ENCODE data around the gene HAGH. TPM values are rescaled to one million over a fixed set of nuclear protein-coding genes. Genes with fewer than 3 reads are reported as not detected.

HAGH gene
- total and polyA plus RNA-seq, 11 donors, result 111 to 358 (median 165) TPM

DNA sequence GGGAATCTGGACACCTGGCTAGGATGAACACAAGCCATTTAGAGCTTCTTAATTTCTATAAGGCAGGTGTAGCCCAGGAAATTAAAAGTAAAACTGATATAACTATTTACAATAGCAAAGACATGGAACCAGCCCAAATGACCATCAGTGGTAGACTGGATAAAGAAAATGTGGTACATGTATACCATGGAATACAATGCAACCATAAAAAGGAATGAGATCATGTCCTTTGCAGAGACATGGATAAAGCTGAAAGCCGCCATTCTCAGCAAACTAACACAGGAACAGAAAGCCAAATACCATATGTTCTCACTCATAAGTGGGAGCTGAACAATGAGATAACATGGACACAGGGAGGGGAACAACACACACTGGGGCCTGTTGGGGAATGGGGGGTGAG is 19.8 kb upstream of the HAGH start:
- Histone ChIP-seq H3K27me3 (peaks cover 0 to 6% (median 0%) of the 10 kb centered on the region in 9 donors), H3K4me3 (no peak overlapping the region), H3K9me3 (no peaks in the 10 kb centered on the region), H3K36me3 (no peaks in the 10 kb centered on the region), H3K4me1 (no peaks in the 10 kb centered on the region), H3K27ac (no peak overlapping the region)
- no peak for ATAC-seq
- no peak for DNase-seq
- no peak for TF ChIP-seq POLR2A (IDR thresholded peaks at IDR 0.05)
- TF ChIP-seq, protein P1, sequence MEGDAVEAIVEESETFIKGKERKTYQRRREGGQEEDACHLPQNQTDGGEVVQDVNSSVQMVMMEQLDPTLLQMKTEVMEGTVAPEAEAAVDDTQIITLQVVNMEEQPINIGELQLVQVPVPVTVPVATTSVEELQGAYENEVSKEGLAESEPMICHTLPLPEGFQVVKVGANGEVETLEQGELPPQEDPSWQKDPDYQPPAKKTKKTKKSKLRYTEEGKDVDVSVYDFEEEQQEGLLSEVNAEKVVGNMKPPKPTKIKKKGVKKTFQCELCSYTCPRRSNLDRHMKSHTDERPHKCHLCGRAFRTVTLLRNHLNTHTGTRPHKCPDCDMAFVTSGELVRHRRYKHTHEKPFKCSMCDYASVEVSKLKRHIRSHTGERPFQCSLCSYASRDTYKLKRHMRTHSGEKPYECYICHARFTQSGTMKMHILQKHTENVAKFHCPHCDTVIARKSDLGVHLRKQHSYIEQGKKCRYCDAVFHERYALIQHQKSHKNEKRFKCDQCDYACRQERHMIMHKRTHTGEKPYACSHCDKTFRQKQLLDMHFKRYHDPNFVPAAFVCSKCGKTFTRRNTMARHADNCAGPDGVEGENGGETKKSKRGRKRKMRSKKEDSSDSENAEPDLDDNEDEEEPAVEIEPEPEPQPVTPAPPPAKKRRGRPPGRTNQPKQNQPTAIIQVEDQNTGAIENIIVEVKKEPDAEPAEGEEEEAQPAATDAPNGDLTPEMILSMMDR (IDR thresholded peaks at IDR 0.05), result no peak
- WGBS, 4 donors, result 64 to 79% (median 67%) methylated on average over 1 of the region's 1 CpG
- intact Hi-C loops (cut with DNase I), result no loop called here

DNA sequence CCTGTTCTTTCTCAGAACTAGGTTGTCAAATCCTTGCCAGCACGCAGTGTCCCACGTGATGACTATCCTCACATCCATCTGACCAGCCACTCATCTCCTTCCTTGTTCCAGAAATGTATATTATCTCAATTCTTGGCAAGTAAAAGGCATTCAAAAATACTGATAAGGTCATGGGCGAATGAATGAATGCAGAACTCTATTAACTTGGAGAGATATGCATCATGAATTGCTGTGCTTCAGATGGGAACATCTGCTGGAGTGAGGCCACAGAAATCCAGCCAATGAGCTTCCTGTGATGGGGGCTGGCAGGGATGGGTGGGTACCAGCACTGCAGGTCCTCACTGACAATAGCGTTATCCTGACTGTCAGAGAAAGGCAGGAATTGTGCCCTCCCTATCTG is 19.4 kb upstream of the HAGH start:
- no peak overlapping the region for H3K27ac ChIP-seq
- H3K27me3 ChIP-seq, result peaks cover 0 to 6% (median 0%) of the 10 kb centered on the region in 9 donors
- TF ChIP-seq POLR2A (IDR thresholded peaks at IDR 0.05), result no peak
- TF ChIP-seq, protein P1 (IDR thresholded peaks at IDR 0.05), result no peak
- no peak overlapping the region for H3K4me3 ChIP-seq
- intact Hi-C loops (cut with DNase I), result no loop called here
- DNase-seq (no peak), ATAC-seq (no peak)
- no peaks in the 10 kb centered on the region for H3K36me3 ChIP-seq
- no peaks in the 10 kb centered on the region for H3K9me3 ChIP-seq
- H3K4me1 ChIP-seq, result no peaks in the 10 kb centered on the region
- WGBS, 4 donors, result 37 to 44% (median 39%) methylated on average over 4 of the region's 4 CpGs

DNA sequence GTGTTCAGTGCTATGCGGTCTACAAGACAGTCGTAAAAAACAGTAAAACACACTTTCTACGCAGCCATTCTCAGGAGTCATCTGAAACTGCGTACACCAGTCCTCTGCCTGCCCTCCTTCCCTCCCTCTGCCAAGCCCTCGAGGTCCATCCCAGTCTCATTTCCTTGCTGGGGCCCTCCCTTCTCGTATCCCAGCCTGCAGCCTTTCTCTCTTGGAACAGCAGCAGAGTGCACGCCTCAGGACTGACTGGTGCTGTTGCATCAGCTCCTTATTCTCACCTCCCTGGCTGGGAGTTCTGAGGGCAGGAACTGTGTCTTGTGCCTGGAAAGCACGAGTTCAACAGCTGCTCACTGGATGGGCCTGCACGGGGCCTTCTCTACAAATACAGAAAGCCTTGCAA is 12.9 kb upstream of the HAGH start:
- ATAC-seq, result no peak
- Histone ChIP-seq H3K27me3 (no peaks in the 10 kb centered on the region), H3K4me3 (no peak overlapping the region), H3K4me1 (no peaks in the 10 kb centered on the region), H3K36me3 (peaks cover 0 to 8% (median 0%) of the 10 kb centered on the region in 9 donors), H3K9me3 (no peaks in the 10 kb centered on the region), H3K27ac (no peak overlapping the region)
- intact Hi-C loops (cut with DNase I), result no loop called here
- no peak for TF ChIP-seq POLR2A (IDR thresholded peaks at IDR 0.05)
- TF ChIP-seq, protein P1 (IDR thresholded peaks at IDR 0.05), result no peak
- WGBS, 4 donors, result 65 to 73% (median 70%) methylated on average over 9 of the region's 9 CpGs
- no peak for DNase-seq

DNA sequence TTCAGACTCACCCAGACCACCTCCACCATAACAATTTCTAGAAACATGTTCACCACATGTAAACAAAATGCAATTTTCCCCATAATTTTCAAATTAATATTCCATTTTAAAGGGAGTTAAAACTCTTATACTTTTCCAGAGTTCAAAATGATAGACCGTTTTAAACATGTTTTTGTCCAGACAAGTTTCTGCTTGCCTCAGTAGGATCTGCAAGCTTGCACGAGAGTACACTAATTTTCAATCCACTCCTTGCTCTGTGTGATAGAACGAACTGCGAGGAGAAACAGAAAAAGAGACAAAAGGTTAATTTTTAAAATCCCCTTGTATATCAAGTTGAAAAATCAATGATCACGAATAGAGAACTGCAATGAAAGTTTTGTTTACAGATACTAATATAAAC is 7.5 kb upstream of the HAGH start:
- ATAC-seq, result no peak

More for the DNA sequence above, 7.5 kb upstream of the HAGH start:
- H3K9me3 ChIP-seq, result no peaks in the 10 kb centered on the region
- intact Hi-C loops (cut with DNase I), result no loop called here
- TF ChIP-seq POLR2A (IDR thresholded peaks at IDR 0.05), result no peak
- TF ChIP-seq, protein P1 (IDR thresholded peaks at IDR 0.05), result no peak
- no peaks in the 10 kb centered on the region for H3K27me3 ChIP-seq
- peaks cover 0 to 18% (median 13%) of the 10 kb centered on the region in 9 donors for H3K36me3 ChIP-seq
- H3K27ac ChIP-seq, result no peak overlapping the region
- WGBS, 4 donors, result 88 to 92% (median 91%) methylated on average over 5 of the region's 5 CpGs
- H3K4me1 ChIP-seq, result peaks cover 0 to 15% (median 7%) of the 10 kb centered on the region in 12 donors
- H3K4me3 ChIP-seq, result no peak overlapping the region
- no peak for DNase-seq
